ENCODE measurements around the gene DDC. TPM values are rescaled to one million over a fixed set of nuclear protein-coding genes. Genes with fewer than 3 reads are reported as not detected.
"Not testable (repeated sequence)": the region's sequence is repeated elsewhere in the genome, so short reads cannot be mapped to it uniquely, and the experiment has no call there.

Gene DDC
- total RNA-seq, 1 donor from 2014 or later = not detected

- Histone ChIP-seq H3K4me3 (no peak overlapping the region), H3K27me3 (no peaks in the 10 kb centered on the region), H3K36me3 (no peaks in the 10 kb centered on the region), H3K27ac (no peak overlapping the region), H3K4me1 (no peaks in the 10 kb centered on the region), H3K9me3 (no peaks in the 10 kb centered on the region)
- TF ChIP-seq CTCF (IDR thresholded peaks at IDR 0.05) = no peak
- intact Hi-C loops (cut with DNase I) = no loop called here
- DNase-seq (ENCODE audit: low spot score in 2 of 2) = no peak
Measured at GRCh38 chr7:50539725-50540124, 25.5 kb downstream of the DDC start.

GRCh38 chr7:50538478-50538877, 26.7 kb downstream of the DDC start:
- H3K27me3 ChIP-seq = no peaks in the 10 kb centered on the region
- no peak overlapping the region for H3K27ac ChIP-seq
- no peaks in the 10 kb centered on the region for H3K9me3 ChIP-seq
- no peak for DNase-seq (ENCODE audit: low spot score in 2 of 2)
- no peaks in the 10 kb centered on the region for H3K36me3 ChIP-seq
- no peak overlapping the region for H3K4me3 ChIP-seq
- intact Hi-C loops (cut with DNase I) = no loop called here
- no peaks in the 10 kb centered on the region for H3K4me1 ChIP-seq
- TF ChIP-seq CTCF (IDR thresholded peaks at IDR 0.05) = no peak

GRCh38 chr7:50537417-50537816, 27.8 kb downstream of the DDC start:
- H3K27me3 ChIP-seq = no peaks in the 10 kb centered on the region
- H3K9me3 ChIP-seq = no peaks in the 10 kb centered on the region
- no peak for DNase-seq (ENCODE audit: low spot score in 2 of 2)
- H3K27ac ChIP-seq = no peak overlapping the region
- intact Hi-C loops (cut with DNase I) = no loop called here
- H3K4me3 ChIP-seq = no peak overlapping the region
- H3K36me3 ChIP-seq = no peaks in the 10 kb centered on the region
- TF ChIP-seq CTCF (IDR thresholded peaks at IDR 0.05) = no peak
- no peaks in the 10 kb centered on the region for H3K4me1 ChIP-seq

GRCh38 chr7:50535291-50535711, 29.9 kb downstream of the DDC start:
- H3K9me3 ChIP-seq; intact Hi-C loops (cut with DNase I); H3K4me1 ChIP-seq; H3K27ac ChIP-seq; H3K4me3 ChIP-seq; H3K27me3 ChIP-seq; H3K36me3 ChIP-seq; DNase-seq (ENCODE audit: low spot score in 2 of 2): not testable (repeated sequence)

- no peak for DNase-seq (ENCODE audit: low spot score in 2 of 2)
- no peaks in the 10 kb centered on the region for H3K36me3 ChIP-seq
- no peak overlapping the region for H3K4me3 ChIP-seq
- H3K4me1 ChIP-seq = no peaks in the 10 kb centered on the region
- H3K9me3 ChIP-seq = no peaks in the 10 kb centered on the region
- no peak overlapping the region for H3K27ac ChIP-seq
- intact Hi-C loops (cut with DNase I) = no loop called here
- H3K27me3 ChIP-seq = no peaks in the 10 kb centered on the region
- TF ChIP-seq CTCF (IDR thresholded peaks at IDR 0.05) = no peak
Measured at GRCh38 chr7:50534690-50535290, 30.4 kb downstream of the DDC start.

GRCh38 chr7:50533866-50534265, 31.3 kb downstream of the DDC start:
- no peak for DNase-seq (ENCODE audit: low spot score in 2 of 2)
- no peaks in the 10 kb centered on the region for H3K4me1 ChIP-seq
- no peaks in the 10 kb centered on the region for H3K36me3 ChIP-seq
- intact Hi-C loops (cut with DNase I) = no loop called here
- H3K27ac ChIP-seq = no peak overlapping the region
- no peaks in the 10 kb centered on the region for H3K27me3 ChIP-seq
- H3K4me3 ChIP-seq = no peak overlapping the region
- no peak for TF ChIP-seq CTCF (IDR thresholded peaks at IDR 0.05)
- H3K9me3 ChIP-seq = no peaks in the 10 kb centered on the region
